ENCODE results near the gene EDARADD. TPM values are rescaled to one million over a fixed set of nuclear protein-coding genes. Genes with fewer than 3 reads are reported as not detected.

EDARADD gene
- total RNA-seq, 1 experiment from 2014 or later: 0.30 TPM

GRCh38 chr1:236507022-236507700 lies 113.1 kb downstream of the EDARADD start:
- no TSS peak for BruUV-seq (replicated peaks)
- TF ChIP-seq ATF3 (IDR thresholded peaks at IDR 0.05): no peak
- no peak for TF ChIP-seq CEBPB (IDR thresholded peaks at IDR 0.05; ENCODE audit: low read depth)
- TF ChIP-seq EZH2phosphoT487 (IDR thresholded peaks at IDR 0.05; ENCODE audit: borderline replicate concordance): no peak
- no peak for TF ChIP-seq ZFX (IDR thresholded peaks at IDR 0.05)
- TF ChIP-seq FOSL1 (IDR thresholded peaks at IDR 0.05; ENCODE audit: low read depth): no peak
- TF ChIP-seq POLR2AphosphoS5 (IDR thresholded peaks at IDR 0.05; ENCODE audit: low read depth, low read length): no peak
- TF ChIP-seq REST (IDR thresholded peaks at IDR 0.05; ENCODE audit: low read depth): no peak
- TF ChIP-seq TCF7L2 (IDR thresholded peaks at IDR 0.05; ENCODE audit: borderline replicate concordance, extremely low read depth, insufficient read depth, insufficient read length): no peak
- no peak for TF ChIP-seq ZBTB33 (IDR thresholded peaks at IDR 0.05; ENCODE audit: extremely low read depth, insufficient replicate concordance, low read length)
- TF ChIP-seq ELF1 (IDR thresholded peaks at IDR 0.05; ENCODE audit: borderline replicate concordance, low read depth): no peak
- TF ChIP-seq CBX3 (IDR thresholded peaks at IDR 0.05; ENCODE audit: low read depth): no peak
- no peak for TF ChIP-seq CTCF (IDR thresholded peaks at IDR 0.05 in 2 of 3, conservative IDR thresholded peaks at IDR 0.05 in 1 of 3; ENCODE audit: borderline replicate concordance in 1 of 3, insufficient read depth in 1 of 3, low read depth in 2 of 3, low read length in 2 of 3)
- TF ChIP-seq POLR2A (IDR thresholded peaks at IDR 0.05; ENCODE audit: borderline replicate concordance, extremely low read depth, insufficient read depth, insufficient read length): no peak
- TF ChIP-seq YY1 (IDR thresholded peaks at IDR 0.05; ENCODE audit: extremely low read depth, insufficient replicate concordance, low read depth, low read length): no peak
- TF ChIP-seq SRF (IDR thresholded peaks at IDR 0.05; ENCODE audit: low read depth): no peak
- TF ChIP-seq ZNF274 (IDR thresholded peaks at IDR 0.05; ENCODE audit: low read depth, low read length): no peak
- TF ChIP-seq SP1 (IDR thresholded peaks at IDR 0.05; ENCODE audit: low read depth): no peak
- Histone ChIP-seq H4K20me1 (ENCODE audit: insufficient read depth) (no peaks in the 10 kb centered on the region), H3K27me3 (ENCODE audit: insufficient read depth, low read length) (no peaks in the 10 kb centered on the region), H3K9ac (ENCODE audit: low read length) (no peak overlapping the region), H3K36me3 (ENCODE audit: control insufficient read depth in 1 of 2, insufficient read depth in 2 of 2, low read length in 2 of 2) (no peaks in the 10 kb centered on the region), H2AFZ (ENCODE audit: low read depth, low read length, poor library complexity, severe bottlenecking) (no peak overlapping the region), H3K4me2 (ENCODE audit: low read length) (no peak overlapping the region), H3K9me2 (ENCODE audit: insufficient read depth) (no peaks in the 10 kb centered on the region), H3K79me2 (ENCODE audit: insufficient read depth, low read length) (no peaks in the 10 kb centered on the region), H3K4me1 (ENCODE audit: control insufficient read depth in 1 of 2, insufficient read depth in 2 of 2, low read length in 2 of 2) (peaks cover 16 to 17% of the 10 kb centered on the region in 2 experiments), H3K9me3 (ENCODE audit: control insufficient read depth in 1 of 2, insufficient read depth in 1 of 2, low read depth in 1 of 2, low read length in 2 of 2) (no peaks in the 10 kb centered on the region), H3K4me3 (replicated peaks in 1 of 2; ENCODE audit: low read depth in 1 of 2, low read length in 2 of 2) (no peak overlapping the region), H3K27ac (ENCODE audit: low read depth, low read length) (no peak overlapping the region)
- intact Hi-C loops (cut with micrococcal nuclease): no loop called here
- DNase-seq (ENCODE audit: low read depth, low spot score): no peak
- CTCF ChIA-PET: no interaction called here
- no peak for ATAC-seq
- POLR2A ChIA-PET: no interaction called here
- RAD21 ChIA-PET (ENCODE audit: low non-redundant PET in 1 of 2, low total read pairs in 2 of 2, uncharacterized antibody in 2 of 2, unreplicated experiment in 2 of 2): no interaction called here

Data from HCT116 (cell line).